Liver (tissue), 9 donors: ENCODE data around the gene CPNE1. TPM values are rescaled to one million over a fixed set of nuclear protein-coding genes. Genes with fewer than 3 reads are reported as not detected.

Source experiments
- DNase-seq: peaks from one replicate; pipeline ENCODE4 v3.0.0-alpha.2; 2017; ENCODE audit warnings: low spot score
- H3K27ac ChIP-seq, 2 donors: one replicate each; pipeline ENCODE4 v1.7.0; 2013; ENCODE audit warnings: inconsistent platforms in 2 of 2, low read length in 2 of 2, control low read depth in 1 of 2, low read depth in 1 of 2, mild to moderate bottlenecking in 1 of 2
- H3K27me3 ChIP-seq, 4 donors: one replicate each; pipeline versions ENCODE4 v1.6.1 to v1.7.0; 2013; ENCODE audit warnings: low read length in 3 of 4, inconsistent platforms in 1 of 4, mild to moderate bottlenecking in 1 of 4, moderate library complexity in 1 of 4; ENCODE audit not compliant: control insufficient read depth in 4 of 4, insufficient read depth in 4 of 4
- H3K36me3 ChIP-seq, 4 donors: one replicate each; pipeline versions ENCODE4 v1.6.1 to v1.7.0; 2013; ENCODE audit warnings: low read length in 3 of 4, mild to moderate bottlenecking in 3 of 4, low read depth in 1 of 4, moderate library complexity in 1 of 4; ENCODE audit not compliant: control insufficient read depth in 4 of 4, insufficient read depth in 3 of 4
- H3K4me1 ChIP-seq, 4 donors: one replicate each; pipeline versions ENCODE4 v1.6.1 to v1.7.0; 2013; ENCODE audit warnings: low read length in 3 of 4, mild to moderate bottlenecking in 3 of 4, moderate library complexity in 1 of 4; ENCODE audit not compliant: control insufficient read depth in 4 of 4, insufficient read depth in 4 of 4
- H3K4me3 ChIP-seq, 3 donors: one replicate each; pipeline versions ENCODE4 v1.6.1 to v1.7.0; 2013; ENCODE audit warnings: low read length in 3 of 3, control low read depth in 1 of 3, low read depth in 1 of 3, mild to moderate bottlenecking in 1 of 3
- H3K9ac ChIP-seq, 2 donors: one replicate each; pipeline ENCODE4 v1.7.0; 2013; ENCODE audit warnings: low read length in 2 of 2, mild to moderate bottlenecking in 2 of 2, moderate library complexity in 2 of 2, control low read depth in 1 of 2, low read depth in 1 of 2
- H3K9me3 ChIP-seq, 4 donors: one replicate each; pipeline versions ENCODE4 v1.6.1 to v1.7.0; 2013; ENCODE audit warnings: low read length in 3 of 4; ENCODE audit not compliant: control insufficient read depth in 4 of 4
- ATF3 ChIP-seq: IDR thresholded peaks from 2 replicates; pipeline ENCODE4 v1.6.1; 2016; ENCODE audit warnings: antibody characterized with exemption
- CTCF ChIP-seq: fragments of 150-350 bp; IDR thresholded peaks from 2 replicates; pipeline ENCODE4 v1.5.1; 2017; ENCODE audit warnings: improper control_type of control experiment, low read depth, low read length; ENCODE audit not compliant: missing input control
- EGR1 ChIP-seq, 2 donors: IDR thresholded peaks; 2 replicates each; pipeline ENCODE4 v1.6.1; 2016 to 2018; ENCODE audit warnings: antibody characterized with exemption in 2 of 2, low read depth in 2 of 2
- FOXA1 ChIP-seq: IDR thresholded peaks from 2 replicates; pipeline ENCODE4 v1.6.1; 2016; ENCODE audit warnings: antibody characterized with exemption
- GABPA ChIP-seq, 2 donors: IDR thresholded peaks in 1 of 2; conservative IDR thresholded peaks in 1 of 2; 2 replicates each; pipeline ENCODE4 v1.6.1; 2016; ENCODE audit warnings: antibody characterized with exemption in 2 of 2, mild to moderate bottlenecking in 1 of 2, moderate library complexity in 1 of 2
- HNF4A ChIP-seq, 2 donors: conservative IDR thresholded peaks; 2 replicates each; pipeline ENCODE4 v1.6.1; 2016; ENCODE audit warnings: antibody characterized with exemption in 2 of 2, mild to moderate bottlenecking in 2 of 2
- HNF4G ChIP-seq: IDR thresholded peaks from 2 replicates; pipeline ENCODE4 v1.6.1; 2016; ENCODE audit warnings: antibody characterized with exemption
- JUND ChIP-seq, 2 donors: IDR thresholded peaks; 2 replicates each; pipeline ENCODE4 v1.6.1; 2016; ENCODE audit warnings: antibody characterized with exemption in 2 of 2
- MAX ChIP-seq: IDR thresholded peaks from 2 replicates; pipeline ENCODE4 v1.6.1; 2016; ENCODE audit warnings: antibody characterized with exemption
- NR2F2 ChIP-seq: IDR thresholded peaks from 2 replicates; pipeline ENCODE4 v1.6.1; 2016; ENCODE audit warnings: antibody characterized with exemption
- RAD21 ChIP-seq, 2 donors: IDR thresholded peaks; 2 replicates each; pipeline ENCODE4 v1.6.1; 2016; ENCODE audit warnings: antibody characterized with exemption in 2 of 2, mild to moderate bottlenecking in 2 of 2
- REST ChIP-seq: IDR thresholded peaks from 2 replicates; pipeline ENCODE4 v1.6.1; 2016; ENCODE audit warnings: antibody characterized with exemption, mild to moderate bottlenecking
- RXRA ChIP-seq, 2 donors: IDR thresholded peaks; 2 replicates each; pipeline ENCODE4 v1.6.1; 2017 to 2018; ENCODE audit warnings: antibody characterized with exemption in 2 of 2, mild to moderate bottlenecking in 1 of 2
- SP1 ChIP-seq: IDR thresholded peaks from 2 replicates; pipeline ENCODE4 v1.6.1; 2018; ENCODE audit warnings: antibody characterized with exemption, mild to moderate bottlenecking
- TAF1 ChIP-seq: conservative IDR thresholded peaks from 2 replicates; pipeline ENCODE4 v1.6.1; 2016; ENCODE audit warnings: antibody characterized with exemption, mild to moderate bottlenecking
- YY1 ChIP-seq: IDR thresholded peaks from 2 replicates; pipeline ENCODE4 v1.6.1; 2016; ENCODE audit warnings: antibody characterized with exemption, mild to moderate bottlenecking
- ZBTB33 ChIP-seq: IDR thresholded peaks from 2 replicates; pipeline ENCODE4 v1.6.1; 2016; ENCODE audit warnings: antibody characterized with exemption
- WGBS: extraction: QIAGEN DNeasy Blood & Tissue Kit; methylation state at CpG from one replicate; pipeline ENCODE4 v1.1.7; 2013; 5-methylcytosine and 5-hydroxymethylcytosine counted together
- polyA plus RNA-seq, 2 donors: library from polyadenylated mRNA; stranded (reverse) in 1 of 2; unstranded in 1 of 2; fragments of 200-250 nt in 1 of 2; fragments of >200 nt in 1 of 2; fragmentation: Nextera tagmentation in 1 of 2; extraction: Ambion mirVana in 1 of 2; gene quantifications; one replicate each; pipeline versions ENCODE4 v1.2.1 to v1.2.3, GENCODE V29; 2013 to 2015
- total RNA-seq, 2 donors: library from RNA; depleted of rRNA; stranded (reverse); fragments of >200 nt; gene quantifications; one replicate each; pipeline ENCODE4 v1.2.3, GENCODE V29; 2014
- donor health status: healthy.
- donor health status: healthy.
- donor health status: healthy.
- donor health status: healthy.
- donor health status: healthy.

CPNE1 gene
- total and polyA plus RNA-seq, 4 donors, result 25.5 to 55.4 (median 50.5) TPM

GRCh38 chr20:35586751-35587425 is 77.8 kb downstream of the CPNE1 start:
- H3K9me3 ChIP-seq, result peaks cover 0 to 2% (median 0%) of the 10 kb centered on the region in 4 donors
- H3K27me3 ChIP-seq, result no peaks in the 10 kb centered on the region
- no peak overlapping the region for H3K9ac ChIP-seq
- H3K4me3 ChIP-seq, result no peak overlapping the region
- H3K4me1 ChIP-seq, result no peaks in the 10 kb centered on the region
- WGBS, result 94% methylated on average over 6 of the region's 6 CpGs
- no peaks in the 10 kb centered on the region for H3K36me3 ChIP-seq
- no peak overlapping the region for H3K27ac ChIP-seq
- no peak for TF ChIP-seq SP1
- no peak for TF ChIP-seq MAX
- TF ChIP-seq REST, result no peak
- TF ChIP-seq NR2F2, result no peak
- TF ChIP-seq TAF1, result no peak
- TF ChIP-seq EGR1 (IDR thresholded peaks at IDR 0.05; ENCODE audit: low read depth in 2 of 2), result no peak
- TF ChIP-seq FOXA1, result no peak
- no peak for TF ChIP-seq GABPA (IDR thresholded peaks at IDR 0.05 in 1 of 2, conservative IDR thresholded peaks at IDR 0.05 in 1 of 2)
- no peak for DNase-seq

GRCh38 chr20:35583636-35584560 is 80.8 kb downstream of the CPNE1 start:
- Histone ChIP-seq H3K9me3 (peaks cover 0 to 2% (median 0%) of the 10 kb centered on the region in 4 donors), H3K27ac (no peak overlapping the region), H3K4me3 (no peak overlapping the region), H3K4me1 (no peaks in the 10 kb centered on the region), H3K36me3 (no peaks in the 10 kb centered on the region), H3K27me3 (no peaks in the 10 kb centered on the region), H3K9ac (no peak overlapping the region)
- WGBS, result 95% methylated on average over 18 of the region's 18 CpGs
- no peak for DNase-seq
- no peak for TF ChIP-seq REST
- TF ChIP-seq MAX, result no peak
- TF ChIP-seq ZBTB33, result no peak
- TF ChIP-seq HNF4G, result no peak
- TF ChIP-seq RAD21 (IDR thresholded peaks at IDR 0.05), result no peak
- no peak for TF ChIP-seq FOXA1
- TF ChIP-seq CTCF, result no peak
- no peak for TF ChIP-seq EGR1 (IDR thresholded peaks at IDR 0.05; ENCODE audit: low read depth in 2 of 2)
- no peak for TF ChIP-seq NR2F2
- TF ChIP-seq TAF1, result no peak
- TF ChIP-seq RXRA (IDR thresholded peaks at IDR 0.05), result no peak
- TF ChIP-seq JUND (IDR thresholded peaks at IDR 0.05), result no peak
- no peak for TF ChIP-seq YY1
- TF ChIP-seq HNF4A (conservative IDR thresholded peaks at IDR 0.05), result no peak
- TF ChIP-seq GABPA (IDR thresholded peaks at IDR 0.05 in 1 of 2, conservative IDR thresholded peaks at IDR 0.05 in 1 of 2), result no peak
- no peak for TF ChIP-seq SP1
- no peak for TF ChIP-seq ATF3
